GM12878 (cell line): ENCODE measurements around the gene ZDHHC11B. TPM values are rescaled to one million over a fixed set of nuclear protein-coding genes. Genes with fewer than 3 reads are reported as not detected.
"Not testable (repeated sequence)": the region's sequence is repeated elsewhere in the genome, so short reads cannot be mapped to it uniquely, and the experiment has no call there.

Experiments
- ATAC-seq: fragments of 200-7000 bp; cut with Tn5 transposase; 3 replicates; pipeline ENCODE4 v1.9.1; 2020; ENCODE audit warnings: mild to moderate bottlenecking, moderate library complexity
- BruUV-seq: library from RNA; stranded (reverse); fragments of 400-500 nt; replicated peaks from 2 replicates; lab custom pipeline; 2021; lab: Mats Ljungman, UMichigan
- CTCF ChIA-PET: fragments of 300-600 bp; sonication (Branson Sonifier 250); formaldehyde crosslinking; extraction: SDS; loops from one replicate; lab custom pipeline; 2021; ENCODE audit warnings: inconsistent platforms; lab: Yijun Ruan, JAX
- POLR2A ChIA-PET: fragments of 350-600 bp; formaldehyde crosslinking; extraction: SDS; loops from one replicate; lab custom pipeline; 2021; ENCODE audit warnings: inconsistent platforms; lab: Charles Lee
- RAD21 ChIA-PET: fragments of 300-600 bp; sonication (Branson Sonifier 250); formaldehyde crosslinking; loops from one replicate; lab custom pipeline; 2023; ENCODE audit warnings: antibody characterized with exemption; ENCODE audit not compliant: unreplicated experiment; lab: Charles Lee
- SMC1A ChIA-PET: fragments of 300-600 bp; sonication (Branson Sonifier 250); formaldehyde crosslinking; loops from one replicate; lab custom pipeline; 2023; ENCODE audit not compliant: unreplicated experiment, uncharacterized antibody; lab: Charles Lee
- DNase-seq: peaks from one replicate; pipeline ENCODE4 v3.0.0-alpha.2; 2011; ENCODE audit warnings: low read depth, low spot score
- FAIRE-seq: peaks from 3 replicates; lab custom pipeline; 2011; peaks lifted over from hg19 to GRCh38; lab: Jason Lieb, UNC
- H2AFZ ChIP-seq: 2 replicates; pipeline ENCODE4 v1.6.0; 2011; ENCODE audit warnings: low read depth, low read length, control low read depth; ENCODE audit not compliant: control insufficient read depth
- H3K27ac ChIP-seq: 2 replicates; pipeline ENCODE4 v1.5.1; 2011; ENCODE audit warnings: control low read depth; ENCODE audit not compliant: control insufficient read depth, insufficient read depth
- H3K27me3 ChIP-seq, 2 experiments: replicated peaks in 1 of 2; 2 replicates each; pipeline versions ENCODE4 v1.6.0 to v1.6.1; 2011; ENCODE audit warnings: low read length in 1 of 2; ENCODE audit not compliant: control insufficient read depth in 2 of 2, insufficient read depth in 2 of 2
- H3K36me3 ChIP-seq, 2 experiments: 2 replicates each; pipeline ENCODE4 v1.5.1; 2011; ENCODE audit warnings: low read length in 1 of 2; ENCODE audit not compliant: control insufficient read depth in 2 of 2, insufficient read depth in 2 of 2
- H3K4me1 ChIP-seq: 2 replicates; pipeline ENCODE4 v1.6.1; 2011; ENCODE audit warnings: mild to moderate bottlenecking, low read length, moderate library complexity, mixed read lengths; ENCODE audit not compliant: control insufficient read depth, insufficient read depth
- H3K4me2 ChIP-seq: 2 replicates; pipeline ENCODE4 v1.6.0; 2011; ENCODE audit warnings: control low read depth; ENCODE audit not compliant: control insufficient read depth, insufficient read depth
- H3K4me3 ChIP-seq: fragments of 200-600 bp; sonication (generic); 2 replicates; pipeline ENCODE4 v1.5.1; 2016
- H3K79me2 ChIP-seq: 2 replicates; pipeline ENCODE4 v1.6.0; 2011; ENCODE audit warnings: low read length; ENCODE audit not compliant: control insufficient read depth, insufficient read depth
- H3K9ac ChIP-seq: 2 replicates; pipeline ENCODE4 v1.8.0; 2011; ENCODE audit warnings: low read length, control low read depth, mixed read lengths; ENCODE audit not compliant: control insufficient read depth, insufficient read depth
- H3K9me3 ChIP-seq: replicated peaks from 3 replicates; pipeline ENCODE4 v1.5.1; 2011; ENCODE audit warnings: mild to moderate bottlenecking, low read length; ENCODE audit not compliant: control insufficient read depth, insufficient read depth
- H4K20me1 ChIP-seq: 2 replicates; pipeline ENCODE4 v1.6.0; 2011; ENCODE audit not compliant: control insufficient read depth, insufficient read depth
- WGBS: methylation state at CpG from one replicate; pipeline ENCODE4 v1.1.6; 2016; ENCODE audit warnings: low lambda C conversion rate; ENCODE audit not compliant: insufficient replicate concordance, insufficient coverage; ENCODE audit errors: missing lambda C conversion rate; 5-methylcytosine and 5-hydroxymethylcytosine counted together
- in situ Hi-C: fragments of 300-500 bp; cut with MboI; formaldehyde crosslinking; loops from 9 replicates; pipeline ENCODE4 v1.14.3; 2018; ENCODE audit warnings: mixed read lengths
- intact Hi-C: fragments of 100-400 bp; cut with micrococcal nuclease; formaldehyde crosslinking; loops from one replicate; pipeline ENCODE4 v1.14.2; 2022; ENCODE audit not compliant: unreplicated experiment
- polyA plus RNA-seq, 11 experiments: library from polyadenylated mRNA; depleted of rRNA in 4 of 11; unstranded in 6 of 11; stranded (reverse) in 5 of 11; fragments of >200 nt; fragmentation: Nextera tagmentation in 4 of 11; fragmentation: Illumina TruSeq in 1 of 11; extraction: Ambion mirVana in 4 of 11; extraction: Trizol in 1 of 11; gene quantifications; 1 replicate in 1 of 11; 2 replicates in 10 of 11; pipeline versions ENCODE4 v1.2.1 to v1.2.3, GENCODE V29; 2011 to 2016; ENCODE audit warnings: inconsistent platforms in 2 of 11, missing spikeins in 2 of 11, low read depth in 1 of 11
- total RNA-seq, 4 experiments: library from RNA; depleted of rRNA in 3 of 4; stranded (reverse); fragments of >200 nt in 3 of 4; fragmentation: Illumina TruSeq in 1 of 4; extraction: Trizol in 1 of 4; gene quantifications; 2 replicates each; pipeline versions ENCODE4 v1.2.1 to v1.2.3, GENCODE V29; 2013 to 2021

ZDHHC11B gene
- total and polyA plus RNA-seq, 10 of the 15 experiments (the other 5 are each of a cell fraction or from before 2014, with no cell fraction given): 0.01 to 0.10 (median 0.09) TPM; not detected in 7

DNA sequence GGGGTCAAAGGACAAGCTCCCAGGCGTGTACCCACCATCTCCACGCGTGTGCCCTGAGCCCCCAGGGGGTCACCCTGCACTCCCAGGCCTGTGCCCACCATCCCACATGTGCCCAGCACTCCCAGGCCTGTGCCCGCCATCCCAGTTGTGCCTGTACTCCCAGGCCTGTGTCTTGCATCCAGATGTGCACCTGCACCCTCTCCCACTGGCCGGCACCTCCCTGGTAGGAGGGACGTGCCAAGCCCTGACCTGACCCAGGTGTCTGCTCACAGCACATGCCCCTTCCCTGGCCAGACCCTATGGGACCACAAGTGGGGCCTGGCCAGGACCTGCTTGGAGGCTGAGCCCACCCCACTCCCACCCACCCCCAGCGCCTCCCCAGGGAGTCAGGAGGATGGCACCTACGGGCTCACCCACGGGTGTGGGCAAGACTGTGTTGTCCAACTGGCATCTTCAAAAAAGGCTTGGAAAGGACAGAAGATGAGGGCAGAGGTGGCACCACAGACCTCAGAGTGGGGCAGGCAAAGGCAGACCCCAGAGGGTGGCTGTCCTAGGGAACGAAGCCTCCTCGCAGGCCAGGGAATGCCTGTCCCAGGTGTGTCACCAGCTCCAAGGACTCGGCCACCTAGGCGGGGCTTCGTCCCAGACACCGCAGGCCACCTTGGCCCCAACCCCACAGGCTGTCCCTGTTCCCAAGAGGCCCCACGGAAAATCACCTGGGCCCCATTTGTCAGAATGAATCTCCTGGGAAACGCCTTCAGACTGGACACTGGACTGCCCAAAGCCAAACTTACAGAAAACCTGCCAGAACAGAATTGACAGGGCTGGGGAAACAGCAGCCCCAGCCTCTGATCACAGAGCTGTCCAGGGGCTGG is 103.0 kb downstream of the ZDHHC11B start:
- ATAC-seq, H4K20me1 ChIP-seq, H3K27me3 ChIP-seq, H3K36me3 ChIP-seq, BruUV-seq, H3K4me1 ChIP-seq, H3K4me2 ChIP-seq, H3K9ac ChIP-seq, H3K79me2 ChIP-seq, H3K9me3 ChIP-seq, H2AFZ ChIP-seq, H3K27ac ChIP-seq, POLR2A ChIA-PET, RAD21 ChIA-PET, SMC1A ChIA-PET, H3K4me3 ChIP-seq, intact Hi-C loops, FAIRE-seq, DNase-seq, CTCF ChIA-PET: not testable (repeated sequence)
- in situ Hi-C loops: loop anchor here (5.0 kb wide), 1 partner anchor 96 kb away; no protein-coding TSS in a partner anchor
- 46% methylated on average over 15 of the region's 17 CpGs for WGBS

GRCh38 chr5:680836-681235 is 103.7 kb downstream of the ZDHHC11B start:
- H3K79me2 ChIP-seq, SMC1A ChIA-PET, H3K36me3 ChIP-seq, ATAC-seq, DNase-seq, BruUV-seq, intact Hi-C loops, H3K4me3 ChIP-seq, RAD21 ChIA-PET, H3K9me3 ChIP-seq, H3K9ac ChIP-seq, H3K27ac ChIP-seq, H3K4me2 ChIP-seq, H2AFZ ChIP-seq, CTCF ChIA-PET, H4K20me1 ChIP-seq, POLR2A ChIA-PET, FAIRE-seq, H3K4me1 ChIP-seq, H3K27me3 ChIP-seq: not testable (repeated sequence)
- in situ Hi-C loops: loop anchor here (5.0 kb wide), 1 partner anchor 96 kb away; no protein-coding TSS in a partner anchor
- 58% methylated on average over 13 of the region's 13 CpGs for WGBS

GRCh38 chr5:680118-680795 is 104.3 kb downstream of the ZDHHC11B start:
- intact Hi-C loops, H3K9me3 ChIP-seq, H3K27ac ChIP-seq, H3K4me1 ChIP-seq, H3K4me3 ChIP-seq, H3K79me2 ChIP-seq, H3K4me2 ChIP-seq, RAD21 ChIA-PET, H4K20me1 ChIP-seq, CTCF ChIA-PET, BruUV-seq, FAIRE-seq, H3K27me3 ChIP-seq, POLR2A ChIA-PET, H3K9ac ChIP-seq, H3K36me3 ChIP-seq, DNase-seq, SMC1A ChIA-PET, ATAC-seq, H2AFZ ChIP-seq: not testable (repeated sequence)
- 20% methylated on average over 1 of the region's 32 CpGs for WGBS
- in situ Hi-C loops: loop anchor here (5.0 kb wide), 1 partner anchor 97 kb away; no protein-coding TSS in a partner anchor
